HG02852 (cell line): ENCODE results near the gene ATP1B1.

Source experiments
- ATAC-seq: cut with Tn5 transposase; IDR thresholded peaks from one replicate; pipeline ENCODE4 v1.9.1; 2021; ENCODE audit warnings: mild to moderate bottlenecking, moderate library complexity; ENCODE audit not compliant: unreplicated experiment

Gene ATP1B1

DNA sequence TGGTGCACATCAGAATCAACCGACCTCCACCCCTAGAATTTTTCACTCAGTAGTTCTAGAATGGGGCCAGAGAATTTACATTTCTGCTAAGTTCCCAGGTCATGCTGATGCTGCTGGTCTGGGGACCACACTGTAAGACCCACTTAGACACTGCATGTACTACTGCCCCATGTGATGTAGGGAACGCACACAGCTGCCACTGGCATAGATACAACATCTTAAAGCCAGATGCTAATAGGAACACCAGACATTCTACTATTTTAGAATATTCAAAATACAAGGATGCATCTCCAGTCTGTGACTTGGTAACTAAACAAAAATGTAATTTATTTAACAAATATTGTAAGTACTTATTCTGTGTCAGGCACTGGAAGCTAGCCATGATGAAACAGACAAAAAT lies 14.1 kb upstream of the ATP1B1 start:
- ATAC-seq: no peak

DNA sequence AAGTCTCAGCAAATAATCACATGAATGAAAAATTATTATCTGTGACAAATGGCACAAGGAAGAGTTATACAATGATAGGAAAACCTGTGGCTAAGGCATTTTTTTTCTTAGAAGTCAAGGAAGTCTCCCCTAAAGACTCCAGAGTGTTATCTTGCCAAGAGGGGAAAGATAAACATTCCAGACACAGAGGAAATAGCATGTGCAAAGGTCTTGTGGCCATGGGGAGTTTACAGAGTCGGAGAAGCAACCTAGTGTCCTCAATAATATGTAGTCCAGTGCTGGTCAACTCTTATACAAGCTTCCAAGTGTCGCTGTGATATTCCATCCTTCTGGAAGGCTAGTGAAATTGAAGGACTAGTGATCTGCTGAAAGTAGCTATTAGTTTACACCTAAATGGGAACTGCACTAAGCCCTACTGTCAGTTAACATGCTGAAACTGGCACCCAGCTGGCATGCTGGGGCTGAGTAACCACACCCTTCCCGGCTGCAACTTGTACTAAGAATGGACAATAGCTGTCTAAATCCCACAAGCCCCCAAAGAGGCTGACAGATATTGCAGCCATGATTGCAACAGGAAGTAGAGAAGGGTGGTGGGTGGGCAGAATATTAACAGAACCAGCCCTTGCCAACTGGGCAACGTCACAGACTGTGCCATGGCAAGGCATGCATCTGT lies 11.5 kb upstream of the ATP1B1 start:
- no peak for ATAC-seq

DNA sequence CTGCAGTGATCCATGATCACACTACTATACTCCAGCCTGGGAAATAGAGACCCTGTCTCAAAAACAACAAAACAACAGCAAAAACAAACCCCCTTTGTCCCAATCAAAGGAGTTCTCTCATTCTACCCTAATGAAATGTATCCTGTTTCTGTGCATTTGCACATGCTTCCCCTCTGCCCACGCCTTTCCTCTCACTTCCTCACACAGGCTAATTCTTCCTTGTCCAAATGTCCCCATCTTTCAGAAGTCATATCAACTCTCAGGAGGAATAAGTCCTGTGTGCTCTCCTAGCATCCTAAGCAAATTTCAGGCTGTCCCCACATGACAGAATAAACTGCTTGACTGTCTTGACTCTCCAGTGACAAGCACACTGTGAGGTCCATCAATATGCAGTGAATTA lies 8.1 kb upstream of the ATP1B1 start:
- no peak for ATAC-seq

GRCh38 chr1:169099561-169099960 lies 6.9 kb upstream of the ATP1B1 start:
- no peak for ATAC-seq

DNA sequence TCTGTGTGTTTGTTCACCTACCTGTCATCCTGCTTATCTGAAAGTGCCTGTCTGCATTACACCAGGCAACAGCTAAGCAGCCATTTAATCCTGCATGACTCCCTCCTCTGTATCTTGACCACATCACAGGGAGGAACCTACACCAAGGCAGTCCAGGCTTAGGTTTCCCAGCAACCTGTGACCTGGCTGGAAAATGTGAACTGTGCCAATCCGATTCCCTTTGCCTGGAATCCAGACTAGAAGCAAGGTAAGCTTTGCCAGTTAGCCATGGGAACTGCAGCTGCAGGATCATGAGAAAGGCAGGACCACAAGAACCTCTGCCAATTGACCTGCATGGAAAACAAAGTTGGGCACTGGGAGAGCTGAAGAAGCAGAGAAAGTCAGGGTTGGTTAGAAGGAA lies 6.3 kb upstream of the ATP1B1 start:
- no peak for ATAC-seq

DNA sequence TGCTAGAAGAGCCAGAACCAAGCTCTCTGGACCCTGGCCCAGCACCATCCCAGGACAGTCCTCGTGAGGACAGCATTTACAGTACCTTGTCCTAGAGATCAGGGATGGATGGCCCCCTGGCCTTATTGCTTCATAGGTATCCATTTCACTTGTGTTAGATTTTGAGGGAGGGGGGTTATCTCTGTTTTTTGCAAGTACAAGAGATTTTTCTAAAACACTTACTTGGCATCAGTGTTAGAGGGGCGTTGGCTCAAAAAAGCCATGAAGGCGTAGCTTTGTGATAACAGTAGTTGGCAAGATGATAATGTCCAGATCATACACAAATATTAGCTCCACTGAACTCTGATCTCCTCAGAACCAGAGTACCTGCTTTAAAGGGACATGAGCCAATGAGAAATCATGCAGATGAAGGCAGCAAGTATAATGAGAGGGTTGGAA lies 5.8 kb upstream of the ATP1B1 start:
- ATAC-seq: no peak

- no peak for ATAC-seq
Measured at GRCh38 chr1:169102567-169102966, 3.9 kb upstream of the ATP1B1 start.

- no peak for ATAC-seq
Measured at GRCh38 chr1:169103002-169103401, 3.5 kb upstream of the ATP1B1 start.

DNA sequence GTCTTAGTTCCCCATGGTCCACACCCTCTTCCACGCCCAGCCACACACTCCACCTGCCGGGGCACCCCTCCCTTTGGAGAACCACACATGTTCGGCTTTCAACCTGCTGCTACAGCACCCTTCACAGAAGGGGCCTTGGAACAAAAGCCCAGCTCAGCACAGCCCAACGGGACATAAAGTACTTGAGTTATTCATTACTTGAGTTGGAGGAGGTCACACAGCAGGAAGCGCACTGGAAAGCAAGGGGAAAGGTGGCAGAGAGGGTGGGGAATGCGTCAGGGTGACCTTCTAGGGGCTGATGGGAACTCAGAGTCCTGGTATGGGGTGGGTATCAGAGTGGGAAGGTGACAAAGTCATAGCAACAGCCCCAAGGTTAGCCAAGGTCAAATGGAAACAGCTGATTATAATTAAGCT lies 3.0 kb upstream of the ATP1B1 start:
- ATAC-seq: no peak

GRCh38 chr1:169105087-169105433 lies 1.4 kb upstream of the ATP1B1 start:
- no peak for ATAC-seq

- peak; percentile 37 for ATAC-seq
Measured at GRCh38 chr1:169105434-169106094, 926 bp upstream of the ATP1B1 start.

- peak; percentile 4 for ATAC-seq
Measured at GRCh38 chr1:169106921-169107602, 572 bp downstream of the ATP1B1 start.

DNA sequence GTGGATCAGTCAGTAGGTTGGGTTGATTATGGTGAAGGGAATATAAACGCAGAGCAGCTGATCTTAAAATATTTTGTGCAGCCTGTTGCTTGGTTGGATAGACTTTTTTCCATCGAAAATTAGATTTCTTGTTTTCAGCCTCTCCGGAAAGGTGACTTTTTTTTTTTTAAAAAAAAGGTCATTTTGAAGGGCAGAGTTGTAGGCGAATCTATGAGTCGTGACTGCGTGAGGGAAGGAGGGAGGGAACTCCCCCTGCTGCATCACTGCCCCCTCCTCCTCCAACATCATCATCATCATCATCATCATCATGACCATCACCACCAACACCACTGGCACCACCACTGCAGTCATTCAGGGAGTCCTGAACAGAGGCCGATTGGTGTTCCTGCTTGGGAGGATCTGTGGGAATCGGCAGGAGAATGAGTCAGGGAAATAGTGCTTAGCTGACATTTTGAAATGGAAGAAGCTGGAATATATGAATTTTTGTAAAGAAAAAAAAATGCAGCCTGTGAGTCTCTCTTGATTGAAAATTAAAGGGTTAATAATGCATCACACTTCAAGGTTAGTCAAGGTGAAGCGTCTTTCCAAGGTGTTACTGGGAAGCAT lies 1.2 kb downstream of the ATP1B1 start:
- no peak for ATAC-seq

GRCh38 chr1:169108223-169108622 lies 1.7 kb downstream of the ATP1B1 start:
- ATAC-seq: no peak

DNA sequence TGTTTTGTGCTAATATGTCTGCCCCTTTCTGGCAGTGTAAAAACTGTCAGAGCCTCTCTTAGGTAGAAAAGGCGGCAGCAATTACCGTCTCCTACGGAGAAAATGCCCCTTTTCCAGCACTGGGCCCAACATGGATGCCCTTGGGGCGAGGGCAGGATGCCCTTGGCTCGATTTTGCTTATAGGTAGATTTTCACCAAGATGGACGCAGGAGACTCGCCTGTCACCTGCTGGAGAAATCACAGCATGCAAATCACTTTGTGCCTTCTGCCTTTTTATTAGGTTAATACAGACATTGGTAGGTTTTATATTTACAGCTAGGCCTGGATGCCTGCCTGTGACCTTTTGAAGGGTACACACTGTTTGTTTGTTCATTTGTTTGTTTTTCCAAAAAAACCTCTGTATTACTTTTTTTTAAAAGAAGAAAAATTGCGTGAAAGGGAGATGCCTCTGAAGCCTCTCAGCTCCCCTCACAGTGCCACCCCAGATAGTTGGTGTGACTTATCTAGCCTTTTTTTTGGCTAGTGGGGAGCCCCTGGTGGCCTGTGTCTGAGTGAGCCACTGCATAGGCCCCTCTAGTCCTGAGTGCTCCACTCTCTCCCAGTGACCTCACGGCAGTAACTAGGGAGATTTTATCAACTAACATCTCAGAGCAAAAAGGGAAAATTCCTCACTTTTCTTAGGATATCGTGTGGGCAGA lies 2.5 kb downstream of the ATP1B1 start:
- no peak for ATAC-seq

GRCh38 chr1:169109561-169110134 lies 3.2 kb downstream of the ATP1B1 start:
- ATAC-seq: no peak

GRCh38 chr1:169110236-169110635 lies 3.7 kb downstream of the ATP1B1 start:
- no peak for ATAC-seq

DNA sequence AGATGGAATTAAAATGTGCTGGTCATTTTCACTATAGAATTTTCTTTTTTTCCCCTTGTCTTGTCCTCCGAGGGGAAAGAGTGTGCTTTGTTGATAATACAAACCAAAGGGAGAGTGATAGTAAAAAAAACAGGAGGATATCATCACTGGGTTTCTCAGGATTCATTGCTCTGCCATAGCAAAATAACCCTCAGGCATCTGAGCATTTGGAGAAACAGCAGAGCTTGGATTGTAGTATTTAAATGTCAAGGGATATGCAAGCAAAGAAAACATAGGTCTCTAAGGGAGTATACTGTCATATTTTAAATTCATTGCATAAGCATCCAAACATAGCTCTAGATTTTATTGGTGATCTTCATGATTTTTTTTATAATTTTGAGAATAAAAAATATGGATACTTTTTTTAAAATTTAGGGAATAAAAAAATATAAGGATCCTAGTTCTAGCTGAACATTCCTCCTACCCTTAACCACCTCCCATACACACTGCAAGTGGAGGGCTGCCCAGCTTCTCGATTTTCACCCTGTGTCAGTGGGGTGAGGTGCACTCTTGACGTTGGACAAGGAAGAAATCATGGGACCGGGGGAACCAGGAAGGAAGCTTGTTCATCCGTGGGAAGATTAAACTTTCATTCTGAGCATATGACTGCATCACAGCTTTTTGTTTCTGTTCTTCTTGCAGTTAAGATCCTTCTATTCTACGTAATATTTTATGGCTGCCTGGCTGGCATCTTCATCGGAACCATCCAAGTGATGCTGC lies 4.4 kb downstream of the ATP1B1 start:
- ATAC-seq: no peak

DNA sequence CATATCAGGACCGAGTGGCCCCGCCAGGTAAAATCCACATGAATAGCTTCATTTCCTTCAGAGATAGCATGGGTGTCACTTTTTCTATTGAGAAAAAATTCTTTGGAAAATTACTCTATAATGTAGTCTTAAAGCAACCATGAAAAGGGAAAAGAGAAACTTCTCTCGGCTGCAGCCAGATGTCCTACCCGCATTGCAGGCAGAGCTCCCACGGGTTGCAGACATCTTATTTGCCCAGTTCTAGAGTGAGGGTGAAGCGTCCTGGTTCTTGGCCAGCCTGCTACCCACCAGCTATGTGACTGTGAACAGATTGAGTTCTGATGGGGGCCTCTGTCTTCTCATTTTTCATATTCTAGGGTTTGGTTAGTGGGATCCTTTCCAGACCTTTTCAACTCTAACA lies 5.0 kb downstream of the ATP1B1 start:
- ATAC-seq: no peak

GRCh38 chr1:169112241-169112640 lies 5.8 kb downstream of the ATP1B1 start:
- no peak for ATAC-seq
